Renal cortical epithelial cell (primary cell): ENCODE measurements around the gene ZHX3. TPM values are rescaled to one million over a fixed set of nuclear protein-coding genes. Genes with fewer than 3 reads are reported as not detected.
"Not testable (repeated sequence)": the region's sequence is repeated elsewhere in the genome, so short reads cannot be mapped to it uniquely, and the experiment has no call there.

Experiments used
- DNase-seq: peaks from one replicate; pipeline ENCODE4 v3.0.0-alpha.2; 2011; ENCODE audit warnings: low read depth
- total RNA-seq: library from RNA; depleted of rRNA; stranded (reverse); fragments of >200 nt; gene quantifications from 2 replicates; pipeline ENCODE4 v1.2.3, GENCODE V29; 2014

ZHX3 gene
- total RNA-seq, 1 donor from 2014 or later = 59.4 TPM

- DNase-seq = peak; percentile 32
These were observed 59.1 kb downstream of the ZHX3 start for GRCh38 chr20:41258474-41258873.

DNA sequence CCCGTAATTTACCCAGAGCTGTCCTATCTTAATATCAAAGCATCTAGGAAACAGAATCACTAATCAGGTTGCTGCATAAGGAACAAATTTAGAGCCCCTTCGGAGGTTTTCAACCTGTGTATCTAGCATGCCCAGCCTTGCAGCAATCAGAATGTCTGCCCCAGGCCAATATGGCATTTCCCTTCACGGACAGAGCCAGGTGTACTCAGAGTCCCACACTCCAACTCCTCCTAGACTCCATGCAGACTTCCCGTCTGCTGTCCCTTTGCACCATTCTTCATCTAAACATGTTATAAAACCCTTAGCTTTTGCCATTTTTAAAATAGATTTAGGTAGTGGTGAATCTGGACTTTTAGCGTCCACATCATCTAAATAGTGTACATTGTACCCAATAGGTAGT lies 61.0 kb downstream of the ZHX3 start:
- DNase-seq = no peak

GRCh38 chr20:41255655-41256054 lies 61.9 kb downstream of the ZHX3 start:
- DNase-seq = no peak

GRCh38 chr20:41249411-41250281 lies 67.9 kb downstream of the ZHX3 start:
- peak; percentile 90 for DNase-seq

GRCh38 chr20:41248368-41249024 lies 69.0 kb downstream of the ZHX3 start:
- DNase-seq = peak; percentile 99

DNA sequence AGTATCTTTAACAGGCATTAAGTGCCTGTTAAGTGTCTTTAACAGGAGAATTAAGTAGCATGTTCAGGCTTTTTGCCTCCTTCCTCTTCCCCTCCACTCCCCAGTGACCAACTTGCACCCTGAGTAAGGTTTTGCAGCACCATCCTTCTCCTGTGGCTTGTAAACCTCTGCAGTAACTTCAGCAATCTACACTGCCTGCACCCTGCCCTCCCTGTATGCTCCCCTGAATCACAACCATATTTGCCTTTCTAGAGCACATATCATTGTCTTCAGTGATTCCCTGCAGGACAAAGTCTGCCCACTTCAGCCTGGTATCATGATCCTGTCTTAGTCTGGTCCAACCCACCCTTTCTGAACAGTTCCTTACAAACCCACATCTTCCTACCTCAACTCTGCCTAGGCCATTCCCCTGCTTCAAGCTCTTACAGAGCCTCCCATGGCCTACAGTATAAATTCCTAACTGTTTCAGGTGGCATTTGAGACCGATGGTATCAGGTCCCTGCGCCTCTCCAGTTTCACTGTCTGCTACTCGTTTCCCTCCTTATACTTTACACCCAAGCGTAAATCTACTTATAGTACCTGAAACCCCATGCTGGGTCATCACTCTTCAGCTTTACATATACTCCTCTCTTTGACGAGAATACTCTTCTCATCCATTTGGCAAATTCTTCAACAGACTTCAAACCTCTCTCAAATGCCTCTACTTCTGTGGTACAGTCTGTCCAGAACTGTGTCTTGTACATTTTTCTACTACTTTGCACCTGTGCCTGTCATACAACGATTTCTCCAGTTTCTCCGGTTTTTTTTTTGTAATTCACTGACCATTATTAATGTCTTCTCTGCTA lies 69.8 kb downstream of the ZHX3 start:
- DNase-seq = peak; percentile 37

DNA sequence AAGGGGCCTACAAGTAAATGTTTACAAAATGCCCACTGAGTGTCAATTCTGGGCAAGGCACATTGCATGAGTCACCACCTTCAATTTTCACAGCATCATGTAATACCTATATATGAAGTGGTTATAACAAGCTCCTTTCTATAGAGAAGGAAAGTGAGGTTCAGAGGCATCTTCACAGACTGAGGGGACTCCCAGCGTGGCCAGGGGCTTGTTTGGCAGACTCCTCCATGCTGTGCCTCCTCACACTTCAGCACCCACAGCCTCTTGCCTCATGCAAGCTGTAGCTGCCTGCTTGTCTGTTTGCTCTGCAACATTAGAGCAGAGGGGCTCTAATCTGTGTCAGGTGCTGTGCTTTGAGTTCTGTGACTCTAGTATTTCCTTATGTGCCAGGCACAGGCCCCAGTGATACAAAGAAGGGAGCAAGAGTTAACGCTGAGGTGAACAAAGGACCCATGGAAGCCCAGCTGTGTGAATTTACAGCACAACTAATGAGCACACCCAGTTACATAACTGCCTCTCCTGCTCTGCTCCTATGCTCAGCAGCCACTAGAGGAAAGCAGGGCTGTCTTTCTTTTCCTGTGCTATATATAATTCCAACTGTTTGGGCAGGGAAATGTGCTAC lies 72.3 kb downstream of the ZHX3 start:
- peak; percentile 52 for DNase-seq

- DNase-seq = no peak
These were observed 74.7 kb downstream of the ZHX3 start for GRCh38 chr20:41242807-41243206.

DNA sequence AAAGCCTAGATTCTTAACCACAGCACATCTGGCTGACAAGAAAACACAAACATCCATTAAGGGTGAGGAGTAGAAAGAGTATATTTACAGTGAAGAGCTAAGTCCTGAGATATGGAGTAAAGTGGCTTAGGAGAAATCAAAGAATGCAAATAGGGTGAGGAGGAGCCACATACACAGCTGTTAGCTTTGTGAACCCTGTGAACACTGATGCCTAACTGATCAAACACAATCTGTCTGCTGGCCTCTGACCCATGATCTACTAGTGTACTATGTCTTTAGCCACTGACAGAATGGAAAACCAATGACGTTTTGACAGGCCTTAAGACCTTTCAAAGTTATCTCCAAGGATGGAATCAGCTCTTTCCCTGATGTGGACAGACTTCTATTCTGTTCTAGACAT lies 75.2 kb downstream of the ZHX3 start:
- no peak for DNase-seq

DNA sequence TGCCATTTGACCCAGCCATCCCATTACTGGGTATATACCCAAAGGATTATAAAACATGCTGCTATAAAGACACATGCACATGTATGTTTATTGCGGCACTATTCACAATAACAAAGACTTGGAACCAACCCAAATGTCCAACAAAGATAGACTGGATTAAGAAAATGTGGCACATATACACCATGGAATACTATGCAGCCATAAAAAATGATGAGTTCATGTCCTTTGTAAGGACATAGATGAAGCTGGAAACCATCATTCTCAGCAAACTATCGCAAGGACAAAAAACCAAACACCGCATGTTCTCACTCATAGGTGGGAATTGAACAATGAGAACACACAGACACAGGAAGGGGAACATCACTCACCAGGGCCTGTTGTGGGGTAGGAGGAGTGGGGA lies 80.3 kb downstream of the ZHX3 start:
- not testable (repeated sequence) for DNase-seq

GRCh38 chr20:41236818-41237217 lies 80.7 kb downstream of the ZHX3 start:
- not testable (repeated sequence) for DNase-seq

DNA sequence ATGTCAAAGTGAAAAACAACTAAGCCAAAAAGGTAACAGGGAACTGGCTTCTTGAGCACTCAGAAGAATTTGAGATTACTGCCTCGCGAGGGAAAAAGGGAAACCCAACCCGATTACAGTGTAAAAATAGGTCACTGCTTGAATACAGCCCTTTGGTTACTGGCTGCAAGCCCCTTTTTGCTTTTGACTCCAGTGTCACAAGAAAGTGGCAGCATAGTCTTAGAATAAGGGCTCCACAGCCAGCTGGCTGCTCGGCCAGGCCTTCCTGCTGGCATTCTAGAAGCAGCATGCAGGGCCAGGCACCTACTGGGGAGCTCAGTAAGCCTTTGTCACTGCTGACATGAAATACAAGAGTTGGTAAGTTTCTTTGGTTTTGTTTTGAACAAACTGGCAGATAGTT lies 83.0 kb downstream of the ZHX3 start:
- no peak for DNase-seq

DNA sequence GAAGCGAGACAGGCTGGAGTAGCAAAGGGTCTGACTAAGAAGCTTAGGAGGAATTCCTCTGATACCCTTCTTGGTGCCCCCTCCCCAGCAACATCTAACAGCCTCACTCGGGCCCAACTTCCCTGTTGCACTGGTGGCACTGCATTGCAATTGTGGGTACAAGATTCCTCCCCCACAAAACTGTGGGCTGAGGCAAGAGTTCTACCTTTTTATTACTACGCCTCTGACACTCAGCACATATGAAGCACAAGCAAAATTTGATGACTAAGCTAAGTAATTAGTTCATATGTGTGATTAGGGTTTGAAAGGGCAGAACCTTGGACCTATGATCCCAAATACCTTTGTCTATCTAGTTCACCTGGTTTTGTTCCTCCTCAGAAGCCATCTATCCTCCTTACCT lies 83.5 kb downstream of the ZHX3 start:
- DNase-seq = no peak

DNA sequence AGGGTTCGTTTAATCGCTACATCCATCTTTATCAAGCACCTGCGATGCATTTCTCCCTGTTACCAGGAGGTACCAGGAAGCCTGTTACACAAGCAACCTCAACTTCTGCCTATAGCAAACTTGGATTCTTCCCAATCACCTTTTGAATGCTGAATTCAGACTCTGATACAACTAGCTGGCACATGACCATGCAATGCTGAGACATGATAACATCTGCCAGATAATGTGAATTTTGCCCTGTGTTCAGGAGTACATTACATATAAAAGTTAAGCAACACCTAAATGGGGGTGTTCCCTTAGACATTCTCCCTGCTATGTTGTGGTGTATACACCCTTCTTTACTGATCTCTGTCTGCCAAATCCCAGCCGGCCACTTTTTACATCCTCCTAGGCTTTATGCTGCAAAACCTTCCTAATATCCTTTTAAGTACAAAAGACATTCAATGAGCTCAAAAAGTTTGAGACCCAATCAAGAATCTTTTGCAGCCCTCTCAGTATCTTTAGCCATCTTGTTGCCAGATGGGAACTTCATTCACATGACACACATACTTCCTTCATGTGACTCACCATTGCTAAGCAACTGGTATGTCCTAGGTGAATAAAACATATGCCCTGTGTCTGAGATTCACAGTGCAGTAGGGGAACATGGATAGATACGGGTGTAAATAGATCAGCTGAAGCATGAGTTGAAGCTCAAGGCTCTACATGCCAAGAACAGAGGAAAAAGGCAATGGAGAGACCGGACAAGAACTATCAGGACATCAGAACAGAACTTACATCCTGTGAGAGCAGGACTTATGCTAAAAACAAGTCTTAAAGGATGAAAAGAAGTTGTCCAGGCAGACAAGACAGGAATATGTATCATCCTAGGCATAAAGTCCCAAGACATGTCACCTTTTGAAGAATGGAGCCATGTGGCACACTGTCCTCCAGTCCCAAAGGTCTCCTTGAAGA lies 84.3 kb downstream of the ZHX3 start:
- DNase-seq = peak; percentile 87

DNA sequence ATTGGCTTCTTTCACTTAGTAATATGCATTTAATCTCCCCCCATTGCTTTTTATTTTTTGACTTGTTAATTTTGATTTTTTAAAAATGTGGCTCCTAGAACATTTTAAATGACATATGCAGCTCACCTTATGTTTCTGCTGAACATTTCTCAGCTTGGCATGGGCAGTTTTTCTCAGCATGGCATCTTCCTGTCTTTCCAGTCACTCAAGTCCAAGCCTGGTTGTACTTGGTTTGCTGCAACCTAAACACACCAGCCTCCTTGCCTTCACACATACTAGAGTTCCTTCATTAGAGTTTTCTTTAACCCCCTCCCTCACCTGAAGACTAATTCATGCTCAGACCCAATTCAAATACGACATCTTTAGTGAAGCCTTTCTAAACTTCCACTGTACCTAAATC lies 86.4 kb downstream of the ZHX3 start:
- DNase-seq = no peak

DNA sequence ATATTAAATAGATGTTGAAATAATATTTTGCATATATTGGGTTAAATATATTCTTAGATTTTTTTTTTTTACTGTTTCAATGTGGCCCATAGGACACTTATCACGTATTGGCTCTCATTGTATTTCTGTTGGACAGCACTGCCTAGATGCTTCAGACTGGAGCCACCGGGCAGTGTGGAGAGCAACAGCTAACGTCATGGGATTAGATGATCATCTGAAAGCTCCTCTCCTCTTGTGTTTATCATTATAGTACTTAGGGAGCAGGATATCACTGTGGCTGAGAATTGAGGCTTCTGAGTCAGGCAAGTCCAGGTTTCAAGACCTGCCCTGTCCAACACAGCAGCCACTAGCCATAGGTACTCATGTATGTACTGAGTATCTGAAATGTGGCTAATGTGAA lies 87.4 kb downstream of the ZHX3 start:
- DNase-seq = no peak

- no peak for DNase-seq
These were observed 88.3 kb downstream of the ZHX3 start for GRCh38 chr20:41229259-41229658.

DNA sequence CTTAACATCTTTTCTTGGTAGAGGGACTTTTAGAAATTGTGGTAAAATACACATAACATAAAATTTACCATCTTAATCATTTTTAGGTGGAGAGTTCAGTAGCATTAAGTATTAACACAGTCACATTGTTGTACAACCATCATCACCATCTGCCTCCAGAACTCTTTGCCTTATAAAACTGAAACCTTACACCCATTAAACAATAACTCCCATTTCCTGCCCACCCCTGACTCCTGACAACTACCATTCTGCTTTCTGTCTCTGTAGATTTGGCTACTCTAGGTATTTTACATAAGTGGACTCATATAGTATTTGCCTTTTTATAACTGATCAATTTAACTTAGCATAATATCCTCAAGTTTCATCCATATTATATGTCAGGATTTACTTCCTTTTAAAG lies 88.7 kb downstream of the ZHX3 start:
- DNase-seq = no peak

- DNase-seq = no peak
These were observed 91.1 kb downstream of the ZHX3 start for GRCh38 chr20:41226426-41226825.

DNA sequence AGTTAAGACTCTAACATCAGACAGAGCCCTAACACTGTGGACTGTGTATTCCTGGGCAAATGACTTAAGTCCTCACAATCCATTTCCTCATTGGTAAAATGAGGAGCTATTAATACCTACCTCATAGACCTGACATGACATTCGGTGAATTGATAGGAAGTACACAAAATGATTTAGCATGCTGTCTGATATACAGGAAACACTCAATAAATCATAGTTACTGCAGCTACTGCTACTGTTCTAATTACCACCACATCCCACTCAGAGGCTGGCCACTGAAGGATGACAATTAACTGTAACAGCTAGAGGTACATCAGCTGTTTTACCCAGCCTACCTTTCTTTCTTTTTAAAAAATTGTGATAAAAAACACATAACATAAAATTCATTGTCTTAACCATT lies 92.4 kb downstream of the ZHX3 start:
- no peak for DNase-seq

GRCh38 chr20:41224281-41224680 lies 93.2 kb downstream of the ZHX3 start:
- no peak for DNase-seq
